ENCODE measurements around the gene GSG1.
A peak's percentile ranks its signal among the peaks of the same experiment; 100 is the strongest.

Gene GSG1

DNA sequence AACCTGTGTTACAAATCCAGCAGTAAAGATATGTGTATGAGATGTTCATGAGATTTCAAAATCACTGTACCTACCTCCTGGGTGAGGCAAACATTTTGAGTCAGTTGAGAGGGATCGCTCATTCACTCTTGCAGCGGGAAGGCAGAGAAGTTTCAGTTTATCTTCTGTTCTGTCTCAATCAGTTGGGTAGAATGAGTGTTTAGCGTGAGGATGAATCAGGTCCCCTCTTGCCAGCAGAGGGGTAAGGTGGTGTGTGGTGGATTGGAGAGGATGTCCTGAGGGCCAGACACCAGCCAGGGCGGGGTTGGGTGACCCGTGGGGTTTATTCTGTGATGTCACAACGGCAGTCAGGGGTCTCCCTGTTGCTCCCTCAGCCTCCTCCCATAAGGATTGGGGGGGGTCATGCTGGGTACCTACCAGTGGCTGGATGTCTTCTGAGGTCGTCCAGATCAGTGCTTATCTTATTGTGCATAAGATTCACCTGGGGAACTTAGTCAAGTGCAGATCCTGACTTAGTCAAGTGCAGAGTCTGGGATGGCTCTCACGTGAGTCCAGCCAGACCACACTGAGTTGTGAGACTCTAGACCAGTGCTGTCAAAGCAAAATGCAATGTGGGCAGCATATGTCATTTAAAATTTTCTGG is at the start of gene GSG1:
Gene GSG1 (minus strand): TSS at position 277 of the 643 bp plus-strand sequence. CDS start 155 bp downstream, at position 122.
- Histone ChIP-seq H3K4me3 (no peak within 1 kb of the TSS), H3K4me2 (peak within 1 kb of the TSS; percentile 97), H3K27ac (peak within 1 kb of the TSS; percentile 93), H3K9me3 (peaks cover 14% of the 10 kb centered on the region), H3K4me1 (peaks cover 56% of the 10 kb centered on the region), H3K36me3 (no peaks in the 10 kb centered on the region), H3K9ac (peak within 1 kb of the TSS; percentile 82), H4K20me1 (no peaks in the 10 kb centered on the region), H3K27me3 (no peaks in the 10 kb centered on the region)
- TF ChIP-seq Cebpa-rat (IDR thresholded peaks at IDR 0.05) = no peak

DNA sequence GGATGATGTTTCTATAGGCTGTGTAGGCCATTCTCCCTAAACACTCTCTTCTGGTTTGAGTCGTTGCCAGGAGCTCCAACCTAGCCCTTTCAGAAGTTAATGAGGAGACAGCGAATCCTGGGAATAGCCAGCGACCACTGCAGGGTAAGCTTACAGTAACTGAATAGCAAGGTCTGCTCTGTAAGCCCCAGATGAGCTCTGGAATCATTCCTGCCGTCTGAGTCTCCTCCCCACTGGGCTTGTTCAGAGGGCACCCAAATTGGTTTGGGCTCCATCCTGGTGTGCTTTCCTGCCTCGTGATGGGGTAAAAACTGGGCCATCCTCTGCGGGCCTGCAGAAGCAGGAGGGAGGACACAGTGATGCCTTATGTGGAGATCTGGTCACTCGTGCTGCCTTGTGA is 49.7 kb upstream of the GSG1 start:
- Histone ChIP-seq H3K9me3 (no peaks in the 10 kb centered on the region), H3K27me3 (no peaks in the 10 kb centered on the region), H3K27ac (no peak overlapping the region), H3K9ac (no peak overlapping the region), H3K4me1 (0 out of 2 replicates have a peak, but pooled peaks cover 5% of the 10 kb centered on the region), H3K4me3 (no peak overlapping the region), H3K4me2 (no peak overlapping the region), H4K20me1 (no peaks in the 10 kb centered on the region), H3K36me3 (no peaks in the 10 kb centered on the region)
- no peak for TF ChIP-seq Cebpa-rat (IDR thresholded peaks at IDR 0.05)

DNA sequence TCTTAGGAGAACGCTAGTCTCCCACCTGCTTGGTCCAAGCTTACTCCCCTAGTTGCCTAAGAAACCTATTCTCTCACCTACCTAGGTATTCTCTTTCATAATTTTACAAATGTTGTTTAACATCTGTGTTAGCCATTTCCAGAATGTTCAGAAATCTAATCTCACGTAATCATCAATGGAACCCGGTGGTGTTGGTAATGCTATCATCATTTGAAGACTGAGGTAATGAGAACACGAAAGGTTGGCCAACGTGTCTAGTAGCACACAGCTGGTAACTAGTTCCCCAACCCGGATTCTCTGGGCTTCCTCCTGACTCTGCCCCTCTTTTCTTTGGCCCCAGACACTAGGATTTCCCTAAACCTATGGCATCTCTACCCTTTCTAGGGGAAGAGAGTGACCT is 49.3 kb upstream of the GSG1 start:
- no peak overlapping the region for H3K4me2 ChIP-seq
- H4K20me1 ChIP-seq = no peaks in the 10 kb centered on the region
- no peak overlapping the region for H3K9ac ChIP-seq
- H3K27ac ChIP-seq = no peak overlapping the region
- H3K27me3 ChIP-seq = no peaks in the 10 kb centered on the region
- no peak for TF ChIP-seq Cebpa-rat (IDR thresholded peaks at IDR 0.05)
- H3K4me1 ChIP-seq = 0 out of 2 replicates have a peak, but pooled peaks cover 5% of the 10 kb centered on the region
- no peaks in the 10 kb centered on the region for H3K9me3 ChIP-seq
- no peaks in the 10 kb centered on the region for H3K36me3 ChIP-seq
- H3K4me3 ChIP-seq = no peak overlapping the region

DNA sequence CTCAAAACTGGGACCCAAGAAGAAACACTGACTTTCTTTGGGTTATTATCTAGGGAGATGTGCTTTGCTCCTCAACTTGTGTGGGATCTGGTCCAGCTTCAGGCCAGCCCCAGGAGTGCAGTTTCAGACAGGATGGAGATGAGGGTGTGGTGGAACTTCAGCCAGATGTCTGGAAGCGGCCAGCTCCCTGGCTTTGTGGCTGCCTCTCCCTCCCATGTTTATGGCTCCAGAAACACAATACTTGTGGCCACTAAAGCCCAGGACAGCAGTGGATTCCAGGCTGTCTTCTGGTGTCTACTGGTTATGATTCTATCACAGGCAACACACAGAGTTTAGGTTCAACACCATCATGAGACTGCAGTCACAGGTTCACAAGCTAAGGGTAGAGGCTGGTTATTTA is 48.8 kb upstream of the GSG1 start:
- Histone ChIP-seq H4K20me1 (no peaks in the 10 kb centered on the region), H3K9me3 (no peaks in the 10 kb centered on the region), H3K27me3 (no peaks in the 10 kb centered on the region), H3K4me2 (no peak overlapping the region), H3K27ac (no peak overlapping the region), H3K36me3 (no peaks in the 10 kb centered on the region), H3K4me3 (no peak overlapping the region), H3K9ac (no peak overlapping the region), H3K4me1 (0 out of 2 replicates have a peak, but pooled peaks cover 5% of the 10 kb centered on the region)
- TF ChIP-seq Cebpa-rat (IDR thresholded peaks at IDR 0.05) = no peak

DNA sequence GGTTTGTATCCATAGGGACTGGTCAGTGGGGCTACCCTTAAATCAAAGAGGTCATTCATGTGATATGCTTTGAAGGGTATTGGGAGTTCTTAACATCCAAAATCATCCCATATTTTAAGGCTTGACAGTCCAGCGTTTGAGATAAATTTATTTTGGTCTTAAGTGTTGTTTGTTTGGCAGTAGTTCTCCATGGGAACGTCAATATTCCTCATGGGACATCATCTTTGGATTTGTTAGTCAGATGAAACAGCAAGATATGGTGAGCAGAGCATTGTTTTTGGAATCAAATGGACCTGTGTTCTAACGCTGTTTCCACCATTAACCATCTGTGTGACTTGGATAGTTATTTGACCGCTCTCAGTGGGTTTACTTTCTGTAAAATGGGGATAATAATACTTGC is 45.9 kb upstream of the GSG1 start:
- no peak for TF ChIP-seq Cebpa-rat (IDR thresholded peaks at IDR 0.05)
- no peak overlapping the region for H3K4me2 ChIP-seq

DNA sequence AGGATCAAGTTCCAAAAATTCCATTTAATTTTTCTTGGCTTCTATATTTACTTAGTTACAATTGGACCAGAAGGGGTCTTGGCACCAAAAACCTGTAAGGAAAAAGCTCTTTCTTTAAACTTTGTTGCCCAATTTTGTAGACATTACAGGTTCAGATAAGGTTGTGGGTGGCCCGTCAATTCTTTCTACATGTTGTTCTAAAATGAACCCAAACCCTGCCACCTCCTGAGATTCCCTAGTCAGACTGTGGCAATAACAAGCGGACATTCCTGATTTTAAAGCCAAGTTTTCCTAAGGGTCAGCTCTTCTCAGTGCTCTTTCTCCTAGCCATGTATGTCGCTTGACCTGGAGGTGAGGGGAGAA is 45.0 kb upstream of the GSG1 start:
- H3K27me3 ChIP-seq = no peaks in the 10 kb centered on the region
- H3K36me3 ChIP-seq = no peaks in the 10 kb centered on the region
- H3K9me3 ChIP-seq = no peaks in the 10 kb centered on the region
- no peaks in the 10 kb centered on the region for H4K20me1 ChIP-seq
- TF ChIP-seq Cebpa-rat (IDR thresholded peaks at IDR 0.05) = no peak
- H3K4me3 ChIP-seq = no peak overlapping the region
- no peak overlapping the region for H3K4me2 ChIP-seq
- peaks cover 17% of the 10 kb centered on the region for H3K4me1 ChIP-seq
- no peak overlapping the region for H3K9ac ChIP-seq
- H3K27ac ChIP-seq = no peak overlapping the region

More for the DNA sequence above, 45.9 kb upstream of the GSG1 start:
- Histone ChIP-seq H3K27me3 (no peaks in the 10 kb centered on the region), H3K9me3 (no peaks in the 10 kb centered on the region), H3K4me1 (peaks cover 9% of the 10 kb centered on the region), H3K36me3 (no peaks in the 10 kb centered on the region), H3K4me3 (no peak overlapping the region), H3K27ac (no peak overlapping the region), H3K9ac (no peak overlapping the region), H4K20me1 (no peaks in the 10 kb centered on the region)

DNA sequence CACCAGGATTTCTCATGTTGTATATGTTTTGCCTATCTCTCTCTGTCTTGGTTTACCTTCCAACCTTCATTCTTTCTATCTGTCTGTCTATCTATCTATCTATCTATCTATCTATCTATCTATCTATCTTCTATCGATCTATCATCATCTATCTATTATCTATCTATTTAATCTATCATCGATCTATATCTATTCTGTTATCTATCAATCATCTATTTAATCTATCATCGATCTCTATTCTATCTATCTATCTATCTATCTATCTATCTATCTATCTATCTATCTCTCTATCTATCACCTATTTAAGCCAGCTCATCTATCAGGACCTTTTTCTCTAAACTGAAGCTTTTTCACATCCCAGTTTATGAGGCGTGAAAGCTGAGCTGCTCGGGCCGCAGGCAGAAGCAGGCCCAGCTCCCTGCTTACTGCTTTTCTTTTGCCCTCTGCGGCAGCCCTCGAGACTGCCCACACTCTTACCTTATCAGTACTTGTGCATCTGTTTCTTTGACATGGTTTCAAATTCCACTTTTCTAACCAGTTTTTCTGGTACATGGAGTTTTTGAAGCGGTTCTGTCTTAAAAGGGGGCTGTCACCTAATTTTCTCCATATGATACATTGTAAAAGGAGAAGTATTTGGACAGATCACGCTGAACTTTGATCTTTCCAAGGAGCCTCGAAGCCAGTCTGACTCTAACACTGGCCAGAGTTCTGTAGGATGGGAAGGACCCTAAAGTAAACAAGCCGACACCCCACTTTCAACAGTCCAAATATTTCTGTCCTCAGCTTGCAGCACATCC is 44.4 kb upstream of the GSG1 start:
- no peak for TF ChIP-seq Cebpa-rat (IDR thresholded peaks at IDR 0.05)
- Histone ChIP-seq H3K27me3 (no peaks in the 10 kb centered on the region), H3K27ac (no peak overlapping the region), H3K36me3 (no peaks in the 10 kb centered on the region), H3K4me1 (peaks cover 17% of the 10 kb centered on the region), H3K4me2 (no peak overlapping the region), H3K9ac (no peak overlapping the region), H4K20me1 (no peaks in the 10 kb centered on the region), H3K4me3 (no peak overlapping the region), H3K9me3 (no peaks in the 10 kb centered on the region)

DNA sequence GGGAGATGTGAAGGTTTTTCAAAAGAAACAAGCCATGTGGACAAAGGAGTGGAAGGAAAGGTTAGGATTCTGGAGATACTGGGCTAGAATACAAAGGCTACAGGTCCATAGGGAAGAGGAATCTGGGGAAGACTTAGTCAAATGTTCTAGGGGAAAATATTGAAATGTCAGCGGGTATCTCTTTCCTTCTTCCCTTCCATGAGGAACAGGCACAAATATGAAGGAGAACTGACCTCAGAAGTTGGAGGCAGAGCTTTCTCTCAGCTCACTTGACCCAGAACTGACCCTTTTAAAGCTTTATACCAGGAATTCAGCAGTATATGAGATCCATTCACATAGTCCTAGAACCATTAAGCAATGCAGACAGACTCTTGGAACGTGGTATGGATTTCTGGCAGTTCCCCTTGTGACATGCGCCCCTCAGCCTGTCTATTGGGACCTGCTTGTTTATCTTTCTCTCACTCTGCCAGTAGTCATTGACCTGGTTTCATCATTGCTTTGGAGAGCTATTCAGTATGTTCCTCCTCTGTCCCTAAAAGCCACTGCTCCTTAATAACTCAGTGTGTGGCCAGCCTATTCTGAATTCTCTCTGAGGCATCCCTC is 43.0 kb upstream of the GSG1 start:
- H3K27ac ChIP-seq = no peak overlapping the region
- H3K36me3 ChIP-seq = no peaks in the 10 kb centered on the region
- no peak overlapping the region for H3K4me2 ChIP-seq
- no peaks in the 10 kb centered on the region for H3K9me3 ChIP-seq
- H4K20me1 ChIP-seq = no peaks in the 10 kb centered on the region
- peaks cover 17% of the 10 kb centered on the region for H3K4me1 ChIP-seq
- TF ChIP-seq Cebpa-rat (IDR thresholded peaks at IDR 0.05) = no peak
- H3K27me3 ChIP-seq = no peaks in the 10 kb centered on the region
- H3K4me3 ChIP-seq = no peak overlapping the region
- no peak overlapping the region for H3K9ac ChIP-seq

DNA sequence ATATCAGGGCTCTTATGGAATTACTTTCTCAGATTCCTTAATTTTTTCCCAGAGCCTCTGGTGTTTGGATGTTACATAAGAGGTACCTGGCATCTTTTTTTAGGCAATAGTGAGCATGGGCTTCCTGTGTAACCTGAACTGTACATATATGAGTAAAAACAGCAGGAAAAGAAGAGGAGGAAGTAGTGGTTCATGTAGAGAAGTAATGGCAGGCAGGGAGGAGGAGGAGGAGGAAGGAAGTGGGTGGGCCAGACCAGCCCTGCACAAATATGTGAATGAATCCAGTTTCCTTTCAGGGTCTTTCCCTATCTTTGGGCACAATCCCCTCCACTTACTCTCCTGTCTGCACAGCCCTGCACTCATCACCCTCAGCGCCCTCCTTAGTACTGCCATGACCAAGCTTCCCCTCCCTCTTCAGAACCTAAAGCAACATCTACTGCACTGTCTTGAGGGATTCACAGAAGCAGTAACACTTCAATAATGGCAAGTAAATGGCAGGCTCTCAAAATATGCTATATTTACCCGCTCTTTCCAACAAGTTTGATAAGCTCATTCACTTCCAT is 40.9 kb upstream of the GSG1 start:
- Histone ChIP-seq H4K20me1 (no peaks in the 10 kb centered on the region), H3K4me3 (no peak overlapping the region), H3K36me3 (no peaks in the 10 kb centered on the region), H3K27ac (0 out of 2 replicates have a peak overlapping the region, but pooled peaks have one; percentile 3), H3K4me2 (peak overlapping the region; percentile 48), H3K9ac (no peak overlapping the region), H3K27me3 (no peaks in the 10 kb centered on the region), H3K9me3 (peaks cover 15% of the 10 kb centered on the region; the same call in 1 of the 2 replicates), H3K4me1 (peaks cover 17% of the 10 kb centered on the region)
- TF ChIP-seq Cebpa-rat (IDR thresholded peaks at IDR 0.05) = no peak

DNA sequence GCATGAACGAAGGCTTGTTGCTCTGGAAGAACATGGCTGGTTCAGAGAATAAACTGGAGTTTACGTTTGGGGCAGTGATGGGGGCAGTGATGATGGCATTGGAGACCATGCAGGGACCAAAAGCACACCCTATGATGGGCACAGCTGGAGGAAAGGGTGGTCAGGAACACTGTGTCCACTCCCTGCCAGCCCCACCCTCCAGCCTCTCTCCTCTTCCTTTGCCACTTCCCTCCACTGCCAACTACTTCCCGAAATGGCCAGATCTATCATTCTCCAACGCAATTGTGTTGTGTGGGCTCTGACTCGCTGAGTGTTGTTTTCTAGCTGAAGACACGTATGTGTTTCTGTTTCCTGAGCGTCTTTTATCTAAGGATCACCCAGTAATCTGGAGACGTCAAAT is 39.3 kb upstream of the GSG1 start:
- H3K9ac ChIP-seq = no peak overlapping the region
- H3K27me3 ChIP-seq = no peaks in the 10 kb centered on the region
- H3K4me1 ChIP-seq = peaks cover 17% of the 10 kb centered on the region
- no peaks in the 10 kb centered on the region for H3K36me3 ChIP-seq
- H3K9me3 ChIP-seq = peaks cover 18% of the 10 kb centered on the region; the same call in 1 of the 2 replicates
- H4K20me1 ChIP-seq = no peaks in the 10 kb centered on the region
- no peak overlapping the region for H3K4me2 ChIP-seq
- no peak for TF ChIP-seq Cebpa-rat (IDR thresholded peaks at IDR 0.05)
- H3K27ac ChIP-seq = no peak overlapping the region
- H3K4me3 ChIP-seq = no peak overlapping the region

Data from BLaER1 (cell line).